Skin epidermis (tissue), 12 donors: ENCODE measurements around the gene CTNNA1.

Experiments used
- H3K27ac ChIP-seq, 21 experiments: fragments of 200-600 bp; sonication (generic) in 11 of 21; one replicate each; pipeline ENCODE4 v1.5.0; 2020; ENCODE audit warnings: mild to moderate bottlenecking in 3 of 21, inconsistent platforms in 2 of 21, moderate library complexity in 2 of 21
- H3K4me3 ChIP-seq, 7 experiments: fragments of 200-600 bp; sonication (generic) in 2 of 7; one replicate each; pipeline ENCODE4 v1.5.0; 2020; ENCODE audit warnings: inconsistent platforms in 2 of 7, mild to moderate bottlenecking in 2 of 7, moderate library complexity in 1 of 7

The CTNNA1 gene

DNA sequence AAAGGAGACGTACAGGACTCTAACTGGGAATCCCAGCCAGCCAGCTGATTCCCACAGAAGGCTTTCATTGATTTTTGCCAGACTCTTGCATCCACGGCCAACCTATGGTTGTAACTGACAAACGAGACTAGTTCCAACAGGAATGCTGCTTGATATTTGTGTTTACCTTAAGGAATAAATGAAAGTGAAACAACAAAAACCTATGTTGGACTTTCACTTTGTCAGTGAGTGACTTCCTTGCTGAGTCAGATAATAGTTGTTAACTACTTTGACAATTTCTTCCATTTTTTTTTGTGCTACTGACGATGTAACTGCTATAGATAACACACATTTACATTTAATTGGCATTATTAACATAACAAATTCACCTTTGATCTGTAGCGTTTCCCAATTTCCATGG is 185.3 kb downstream of the CTNNA1 start:
- no peak overlapping the region for H3K4me3 ChIP-seq

DNA sequence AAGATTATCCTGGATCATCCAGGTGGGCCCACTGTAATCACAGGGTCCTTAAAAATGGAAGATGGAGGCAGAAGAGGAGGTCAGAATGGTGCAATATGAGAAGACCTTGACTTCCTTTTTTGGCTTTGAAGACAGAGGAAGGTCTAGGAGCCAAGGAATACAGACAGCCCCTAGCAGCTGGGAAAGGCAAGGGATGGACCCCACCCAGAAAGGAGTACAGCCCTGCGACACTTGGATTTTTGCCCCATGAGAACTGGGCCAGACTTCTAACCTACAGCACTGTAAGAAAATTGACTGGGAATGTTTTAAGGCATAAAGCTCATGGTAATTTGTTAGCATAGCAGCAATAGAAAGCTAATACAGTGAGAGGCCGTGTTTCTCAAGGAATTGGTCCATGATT is 188.8 kb downstream of the CTNNA1 start:
- H3K27ac ChIP-seq, result no peak overlapping the region
- H3K4me3 ChIP-seq, result no peak overlapping the region

More for the DNA sequence above, 185.3 kb downstream of the CTNNA1 start:
- no peak overlapping the region for H3K27ac ChIP-seq

DNA sequence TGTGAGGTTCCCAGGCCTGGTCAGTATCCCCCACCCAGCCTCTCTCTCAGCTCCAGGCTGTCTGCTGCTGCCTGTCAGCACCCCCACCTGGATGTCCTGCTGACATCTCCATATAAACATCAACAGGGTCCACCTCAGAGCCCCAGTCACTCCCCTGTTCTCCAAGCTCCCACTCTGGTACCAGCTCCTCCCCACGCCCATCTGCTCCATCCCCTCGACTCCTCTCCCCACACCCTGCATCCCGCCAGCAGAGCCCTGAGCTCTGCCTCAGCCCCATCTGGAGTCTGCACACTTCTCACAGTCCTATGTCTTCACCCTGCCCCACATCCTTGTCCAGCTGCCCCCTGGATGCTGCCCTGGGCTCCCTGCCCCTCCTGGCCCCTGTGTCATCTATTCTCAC is 189.6 kb downstream of the CTNNA1 start:
- Histone ChIP-seq H3K4me3 (no peak overlapping the region), H3K27ac (no peak overlapping the region)

DNA sequence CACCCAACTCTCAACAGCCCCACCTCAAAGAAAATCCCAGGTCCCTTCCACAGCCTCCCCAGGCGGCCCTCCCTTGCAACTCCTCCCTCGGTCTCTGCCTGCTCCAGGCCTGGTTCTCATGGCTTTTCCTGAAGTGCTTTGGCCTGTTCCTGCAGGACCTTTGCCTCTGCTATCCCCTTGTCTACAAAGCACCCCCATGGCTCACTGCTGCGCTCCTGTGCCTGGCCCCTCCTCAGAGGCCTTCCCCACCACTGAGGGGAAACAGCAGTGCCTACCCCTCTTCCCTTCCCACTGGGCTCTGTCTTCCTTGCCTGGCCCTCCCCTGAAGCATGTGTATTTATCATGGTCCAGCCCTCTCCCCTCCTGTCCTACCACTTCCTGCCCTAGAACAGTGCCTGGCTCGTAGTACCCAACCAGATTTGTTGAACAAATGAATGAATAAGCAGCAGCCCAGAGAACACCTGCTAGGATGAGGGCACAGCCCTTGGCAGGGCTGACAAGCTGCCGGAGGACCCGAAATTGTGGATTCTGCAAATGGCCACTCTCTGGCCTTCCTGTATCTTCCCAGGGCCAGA is 190.5 kb downstream of the CTNNA1 start:
- H3K27ac ChIP-seq, result no peak overlapping the region

DNA sequence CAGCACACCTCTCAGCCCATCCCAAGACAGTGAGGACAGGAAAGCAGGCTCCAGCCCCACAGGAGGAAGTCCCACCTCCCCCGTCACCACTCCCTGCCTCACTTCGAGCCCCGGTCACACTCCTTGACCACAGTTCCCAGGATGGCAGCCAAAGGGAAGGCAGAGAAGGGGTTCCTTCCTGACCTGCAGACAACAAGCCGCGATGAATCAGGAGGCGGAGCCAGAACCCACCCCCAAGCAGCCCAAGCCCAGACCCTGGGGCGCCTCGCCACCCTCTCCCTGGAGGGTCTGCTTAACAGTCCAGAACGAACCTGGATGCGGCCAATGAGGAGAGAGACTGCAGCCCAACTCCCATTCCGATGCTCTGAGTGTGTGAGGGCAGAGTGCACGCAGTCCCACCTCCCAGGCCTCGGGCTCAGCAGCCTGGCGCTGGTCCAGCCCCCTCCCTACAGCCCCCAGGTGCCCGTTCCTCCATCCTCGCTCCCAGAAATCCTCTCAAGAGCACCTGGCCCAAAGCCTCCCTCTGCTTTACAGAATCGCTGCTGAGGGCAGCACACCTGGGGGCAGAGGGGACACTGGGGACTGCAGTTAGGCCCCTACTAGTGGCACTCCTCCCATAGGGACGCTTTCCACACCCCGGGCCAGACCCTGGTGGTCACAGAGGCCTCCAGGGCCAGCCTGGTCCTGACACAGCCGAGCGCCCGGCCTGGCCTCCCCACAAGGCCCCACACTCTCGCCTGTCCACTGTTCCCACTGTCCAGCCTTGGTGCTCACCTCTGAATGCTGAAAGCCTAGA is 191.5 kb downstream of the CTNNA1 start:
- Histone ChIP-seq H3K27ac (no peak overlapping the region), H3K4me3 (no peak overlapping the region)

More for the DNA sequence above, 190.5 kb downstream of the CTNNA1 start:
- no peak overlapping the region for H3K4me3 ChIP-seq

DNA sequence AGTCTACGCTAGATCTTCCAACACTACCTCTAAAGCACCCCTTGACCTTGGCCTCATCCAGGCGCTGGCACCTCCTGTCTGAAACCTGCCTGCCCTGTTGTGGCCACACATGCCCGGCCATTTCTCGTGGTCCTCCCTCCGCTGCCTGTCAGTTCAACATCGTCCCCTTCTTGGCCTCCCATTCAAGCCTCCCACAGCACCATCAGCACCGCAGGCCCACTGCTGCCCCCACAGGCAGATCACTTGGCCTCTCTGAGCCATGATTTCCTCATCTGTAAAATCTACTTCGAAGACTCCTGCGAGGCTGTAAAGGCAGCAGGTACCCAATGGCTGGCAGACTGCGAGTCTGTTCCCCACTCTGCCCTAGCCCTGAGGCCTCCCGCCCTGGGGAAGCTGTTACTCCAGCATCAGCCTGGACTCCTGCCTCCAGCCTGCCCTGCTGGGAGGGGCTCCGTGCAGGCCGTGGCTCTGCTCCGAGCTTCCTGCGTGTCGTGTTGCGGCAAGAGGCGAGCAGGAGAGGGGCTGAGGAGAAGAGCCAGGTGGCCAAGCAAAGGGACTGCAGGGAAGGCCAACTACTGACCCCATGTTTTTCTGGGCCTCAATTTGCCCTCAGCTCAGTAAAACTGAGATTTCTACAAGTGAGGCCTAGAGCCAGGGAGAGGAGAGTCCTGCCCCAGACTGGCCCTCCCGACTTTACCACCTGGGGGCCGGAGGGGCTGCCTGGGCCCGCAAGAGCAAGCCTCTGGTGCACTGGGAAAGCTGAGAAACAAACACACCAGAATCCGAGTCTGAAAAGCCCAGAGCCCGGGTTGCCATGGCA is 192.4 kb downstream of the CTNNA1 start:
- H3K4me3 ChIP-seq, result no peak overlapping the region
- H3K27ac ChIP-seq, result no peak overlapping the region

DNA sequence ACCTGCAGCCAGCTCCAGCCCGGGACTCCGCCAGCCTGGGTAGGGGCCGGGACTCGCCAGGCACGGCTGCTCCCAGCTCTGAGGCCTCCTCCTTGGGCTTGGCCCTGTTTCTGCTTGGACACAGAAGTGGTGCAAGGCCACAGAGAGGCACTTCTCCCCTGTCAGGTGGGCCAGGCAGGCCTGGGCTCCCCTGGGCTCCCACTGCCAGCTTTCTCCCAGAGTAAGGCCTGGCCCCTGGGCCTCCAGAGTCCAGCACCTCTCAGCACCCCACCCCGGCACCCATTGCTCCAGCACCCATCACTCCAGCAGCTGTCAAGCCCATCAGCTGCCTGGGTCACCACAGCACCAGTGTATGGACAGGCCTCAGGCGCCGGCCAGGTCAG is 193.0 kb downstream of the CTNNA1 start:
- no peak overlapping the region for H3K4me3 ChIP-seq
- no peak overlapping the region for H3K27ac ChIP-seq

DNA sequence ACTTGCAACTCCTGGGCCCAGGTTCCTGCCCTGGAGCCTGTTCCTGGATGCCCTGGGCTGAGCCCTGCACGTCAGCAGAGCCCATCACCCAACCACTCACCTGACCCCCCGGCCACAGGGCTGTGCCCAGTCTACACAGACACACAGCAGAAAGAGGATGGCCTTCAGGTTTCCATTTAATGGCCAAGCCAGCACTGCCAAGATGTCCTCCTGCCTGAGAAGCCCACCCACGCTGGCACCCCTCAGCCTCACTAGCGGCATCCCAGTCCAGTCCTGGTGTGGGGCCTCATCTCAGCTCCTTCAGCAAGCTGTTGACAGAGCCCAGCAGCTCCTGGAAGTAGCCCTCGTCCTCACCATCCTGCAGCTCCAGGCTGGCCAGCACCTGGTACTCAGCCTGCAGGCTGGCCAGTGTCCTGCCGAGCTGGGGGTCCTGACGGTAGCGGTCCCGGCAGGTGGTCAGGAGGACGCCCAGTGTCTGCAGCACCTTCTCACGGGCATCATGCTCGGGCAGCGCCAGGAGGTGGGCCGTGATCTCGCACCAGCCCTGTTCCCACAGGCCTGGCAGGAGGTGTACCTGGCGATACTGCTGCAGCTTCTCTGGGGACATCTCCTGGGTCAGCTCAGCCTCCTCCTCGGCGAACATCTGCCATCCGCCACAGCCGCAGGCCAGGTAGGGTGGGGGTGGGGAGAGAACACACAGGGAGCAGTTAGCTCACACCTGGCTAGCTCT is 193.8 kb downstream of the CTNNA1 start:
- Histone ChIP-seq H3K4me3 (no peak overlapping the region), H3K27ac (no peak overlapping the region)

DNA sequence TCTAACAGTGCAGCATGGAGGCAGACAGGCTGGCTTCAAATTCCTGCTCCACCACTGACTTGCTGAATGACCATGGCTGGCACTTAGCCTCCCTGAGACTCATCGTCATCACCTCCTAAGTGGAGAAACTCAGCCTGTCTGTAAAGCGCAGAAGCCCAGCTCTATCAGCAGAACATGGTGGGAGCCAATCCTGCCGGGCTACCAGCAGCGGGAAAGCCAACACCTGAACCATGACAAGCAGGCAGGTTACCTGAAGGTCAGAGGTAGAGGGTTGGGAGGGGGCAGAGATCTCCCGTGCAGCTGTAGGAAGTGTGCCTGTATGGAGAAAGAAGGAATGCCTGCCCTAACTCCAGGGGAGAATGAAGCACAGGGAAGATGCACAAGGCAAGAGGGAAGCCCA is 194.6 kb downstream of the CTNNA1 start:
- Histone ChIP-seq H3K27ac (no peak overlapping the region), H3K4me3 (no peak overlapping the region)

DNA sequence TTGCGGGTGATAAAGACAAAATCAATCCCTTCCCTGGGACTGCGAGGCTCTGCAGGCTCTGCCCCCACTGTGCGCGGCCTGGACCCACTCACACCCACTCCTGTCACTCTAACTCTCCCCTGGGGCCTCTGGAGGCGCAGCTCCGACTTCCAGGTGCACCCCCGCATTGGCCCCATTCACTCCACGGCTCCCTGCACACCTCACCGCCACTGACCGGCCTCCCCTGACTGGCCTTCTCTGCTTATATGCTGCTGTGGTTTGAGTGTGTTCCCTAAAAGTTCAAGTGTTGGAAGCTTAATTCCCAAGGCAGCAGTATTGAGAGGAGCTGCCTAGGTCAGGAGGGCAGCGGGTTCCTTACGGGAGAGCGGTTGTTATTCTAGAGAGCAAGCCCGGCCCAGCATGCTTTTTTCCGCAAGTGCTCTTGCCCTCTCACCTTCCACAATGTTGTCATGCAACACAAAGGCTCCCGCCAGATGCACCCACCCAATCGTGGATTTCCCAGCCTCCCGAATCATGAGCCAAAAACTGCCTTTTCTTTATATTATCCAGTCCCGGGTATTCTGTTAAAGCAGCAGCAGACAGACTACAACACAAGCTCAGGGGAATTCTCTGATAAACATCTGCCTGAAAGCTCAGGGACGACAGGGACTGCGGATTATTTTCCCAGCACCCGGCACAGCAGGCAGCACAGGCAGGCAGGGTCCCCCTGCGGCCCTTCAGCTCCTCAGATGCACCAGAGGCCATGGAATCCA is 195.4 kb downstream of the CTNNA1 start:
- Histone ChIP-seq H3K4me3 (no peak overlapping the region), H3K27ac (no peak overlapping the region)

DNA sequence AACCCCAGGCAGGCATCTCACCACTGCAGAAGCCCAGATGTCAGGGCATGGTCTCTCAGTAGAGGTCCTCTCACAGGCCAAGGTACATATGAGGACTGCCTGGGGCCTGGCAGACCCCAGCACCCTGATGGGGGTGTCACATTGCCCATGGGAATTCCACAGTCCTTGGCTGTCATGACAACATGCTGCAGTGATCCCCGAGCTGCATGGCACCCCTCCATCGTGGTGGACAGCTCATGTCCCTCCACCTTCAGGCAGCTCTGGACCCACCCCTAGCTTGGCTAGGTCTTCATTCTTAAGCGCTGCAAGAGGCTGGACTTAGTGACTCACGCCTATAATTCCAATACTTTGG is 196.0 kb downstream of the CTNNA1 start:
- no peak overlapping the region for H3K27ac ChIP-seq
- no peak overlapping the region for H3K4me3 ChIP-seq

DNA sequence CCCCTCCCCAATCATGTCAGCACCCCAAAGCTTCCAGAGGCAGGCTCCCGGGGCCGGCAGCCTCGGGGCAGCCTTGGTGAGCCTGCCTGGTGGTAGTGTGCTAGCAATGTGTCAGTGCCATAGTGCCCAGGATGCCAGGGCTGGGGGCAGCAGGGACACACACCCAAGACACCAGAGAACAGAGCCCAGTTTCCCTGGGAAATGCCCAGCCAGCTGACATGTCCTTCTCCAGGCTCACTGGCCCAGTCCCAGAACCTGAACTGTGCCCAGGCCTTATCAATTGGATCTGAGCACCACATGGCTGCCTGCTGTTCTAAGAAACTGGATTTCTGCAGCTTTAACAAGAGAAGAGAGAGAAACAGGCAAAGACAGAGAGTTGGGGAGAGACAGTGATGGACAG is 196.8 kb downstream of the CTNNA1 start:
- no peak overlapping the region for H3K4me3 ChIP-seq

DNA sequence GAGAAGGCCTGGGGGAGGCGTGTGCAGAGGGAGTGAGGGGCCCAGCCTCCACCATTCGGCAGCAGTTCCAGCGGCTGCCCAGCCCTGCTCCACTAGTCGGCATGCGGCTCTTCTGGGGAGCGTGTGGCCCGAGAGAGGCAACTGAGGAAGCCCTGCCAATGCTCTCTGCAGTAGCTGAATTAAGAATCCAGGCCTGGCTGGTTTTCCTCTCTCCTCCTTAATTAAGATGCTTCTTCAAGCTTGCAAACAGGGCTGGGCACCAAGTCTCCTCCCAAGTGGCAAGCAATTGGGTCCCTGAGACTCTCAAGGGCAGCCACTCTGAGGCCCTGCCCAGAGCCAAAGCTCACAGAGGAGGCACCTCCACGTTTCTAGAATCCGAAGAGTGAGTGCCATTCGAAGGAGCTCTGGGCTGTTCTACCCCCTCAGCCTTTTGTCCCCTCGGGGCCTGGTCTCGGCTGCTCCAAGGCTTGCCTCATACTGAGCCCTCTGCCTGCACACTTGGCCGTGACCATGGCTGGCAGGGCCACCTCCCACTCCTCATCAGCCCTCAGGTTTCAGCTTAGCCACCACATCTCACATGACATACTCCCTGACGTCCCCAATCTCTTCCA is 197.3 kb downstream of the CTNNA1 start:
- no peak overlapping the region for H3K4me3 ChIP-seq
- no peak overlapping the region for H3K27ac ChIP-seq

More for the DNA sequence above, 196.8 kb downstream of the CTNNA1 start:
- H3K27ac ChIP-seq, result no peak overlapping the region

DNA sequence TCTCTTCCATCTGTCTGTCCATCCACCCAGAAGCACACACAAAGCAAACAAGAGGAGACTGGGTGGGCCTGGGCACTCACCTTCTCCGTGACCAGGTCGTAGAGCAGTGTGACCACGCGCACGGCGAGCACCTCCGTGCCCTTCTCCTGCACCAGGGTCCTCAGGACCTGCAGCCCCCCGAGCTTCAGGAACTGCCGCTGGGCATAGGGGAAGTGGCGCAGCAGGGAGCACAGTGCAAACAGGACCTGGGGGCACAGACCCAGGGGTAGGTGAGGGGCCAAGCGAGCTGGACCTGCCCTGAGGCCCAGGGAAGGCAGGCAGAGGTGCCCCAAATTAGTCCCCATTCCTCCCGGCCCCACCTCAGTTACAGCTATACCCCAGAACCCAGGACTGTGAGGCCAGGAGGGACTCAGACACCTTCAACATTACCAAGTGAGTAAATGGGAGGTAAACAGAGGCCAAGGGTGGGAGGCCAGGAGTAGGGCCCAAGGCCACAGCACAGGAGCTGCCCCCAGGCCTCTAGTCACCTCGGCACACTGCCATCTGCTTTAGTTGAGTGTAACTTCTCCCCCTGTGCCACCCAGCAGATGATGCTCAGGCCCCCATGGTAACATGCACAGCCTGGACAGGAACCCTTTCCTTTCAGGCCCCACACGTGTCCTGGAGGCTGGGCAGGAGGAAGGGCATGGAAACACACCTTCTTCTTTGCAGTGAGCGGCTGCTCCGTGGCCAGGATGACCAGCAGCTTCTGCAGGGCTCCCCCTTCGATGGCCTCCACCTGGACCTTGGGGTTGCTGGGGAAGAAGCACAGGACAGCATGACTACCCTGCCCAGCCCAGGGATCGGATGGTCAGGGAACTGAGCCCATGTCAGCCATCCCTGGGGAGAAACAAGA is 198.1 kb downstream of the CTNNA1 start:
- Histone ChIP-seq H3K4me3 (no peak overlapping the region), H3K27ac (no peak overlapping the region)

DNA sequence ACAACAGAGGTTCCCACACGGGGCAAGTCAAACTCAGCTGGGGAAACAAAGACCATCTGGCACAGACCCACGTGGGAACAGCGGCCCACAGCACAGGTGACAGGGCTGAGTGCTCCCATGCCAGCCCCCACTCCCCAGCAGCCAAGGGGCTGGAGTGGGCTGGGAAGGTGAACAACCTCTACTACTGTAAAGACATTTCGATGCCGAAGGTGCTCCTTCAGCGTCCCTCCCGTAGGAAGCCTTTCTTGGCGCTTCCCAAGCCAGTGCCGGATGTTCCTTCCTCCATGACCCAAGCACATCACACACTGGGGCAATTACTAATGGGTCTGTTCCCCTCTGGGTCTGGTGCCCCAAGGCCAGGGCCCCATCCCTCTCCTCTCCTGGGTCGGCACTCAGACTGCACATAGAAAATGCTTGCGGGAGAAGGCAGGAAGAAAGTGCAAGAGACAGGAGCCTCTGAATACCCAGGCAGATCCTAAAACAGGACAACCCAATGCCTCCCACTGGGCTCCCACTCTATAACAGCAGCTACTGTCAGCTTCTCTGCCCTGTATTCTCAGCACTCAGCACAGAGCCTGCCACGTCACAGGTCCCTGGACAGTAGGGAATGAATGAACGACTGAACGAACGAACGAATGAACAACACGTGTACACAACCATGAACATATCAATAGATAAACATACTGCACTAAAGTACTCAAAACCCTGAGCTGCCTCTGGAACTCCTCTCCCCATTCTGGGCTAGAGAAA is 198.9 kb downstream of the CTNNA1 start:
- peak overlapping the region in 2 of 21 experiments; percentile 67 to 70 for H3K27ac ChIP-seq

DNA sequence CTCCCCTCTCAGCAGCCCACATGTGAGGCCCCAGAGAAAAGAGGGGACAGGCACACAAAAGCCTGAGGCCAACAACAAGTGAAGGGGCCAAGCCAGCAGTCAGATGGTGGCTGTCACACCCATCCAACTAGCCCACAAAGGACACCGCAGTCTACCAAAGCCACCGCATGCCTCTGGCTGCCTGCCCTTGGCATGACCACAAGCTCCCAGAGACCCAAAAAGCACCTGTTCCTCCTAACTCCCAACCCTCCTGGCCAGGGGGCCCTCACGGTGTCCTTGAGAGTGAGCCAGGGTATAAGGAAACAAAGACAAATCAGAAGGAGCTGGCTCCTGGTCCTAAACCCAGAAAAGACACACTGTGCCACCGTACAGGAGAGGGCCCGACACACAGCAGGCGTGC is 199.7 kb downstream of the CTNNA1 start:
- Histone ChIP-seq H3K27ac (peak overlapping the region in 10 of 21 experiments; percentile 4 to 70 (median 49)), H3K4me3 (no peak overlapping the region)

More for the DNA sequence above, 198.9 kb downstream of the CTNNA1 start:
- no peak overlapping the region for H3K4me3 ChIP-seq
